Measurements from ENCODE around the gene PTGDS.

PTGDS gene

DNA sequence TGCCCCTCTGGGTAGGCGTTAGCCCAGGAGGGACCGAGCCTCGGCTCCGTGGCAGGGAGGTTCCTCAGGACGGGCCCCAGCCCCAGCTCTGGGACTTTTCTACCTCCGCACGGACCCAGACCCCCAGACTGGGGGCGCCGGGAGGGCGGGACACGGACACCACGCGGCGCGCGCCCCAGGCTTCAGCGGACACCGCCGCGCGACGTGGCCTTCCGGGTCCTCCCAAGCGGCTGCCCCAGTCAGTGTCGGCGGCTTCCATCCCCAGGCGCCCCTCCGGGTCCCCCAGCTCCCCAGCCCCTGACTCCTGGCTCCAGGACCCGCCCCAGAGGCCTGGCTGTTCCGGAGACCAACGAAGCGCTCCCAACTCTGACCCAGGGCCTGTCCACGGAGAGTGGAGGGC lies 8.5 kb downstream of the PTGDS start:
- no peak for DNase-seq

DNA sequence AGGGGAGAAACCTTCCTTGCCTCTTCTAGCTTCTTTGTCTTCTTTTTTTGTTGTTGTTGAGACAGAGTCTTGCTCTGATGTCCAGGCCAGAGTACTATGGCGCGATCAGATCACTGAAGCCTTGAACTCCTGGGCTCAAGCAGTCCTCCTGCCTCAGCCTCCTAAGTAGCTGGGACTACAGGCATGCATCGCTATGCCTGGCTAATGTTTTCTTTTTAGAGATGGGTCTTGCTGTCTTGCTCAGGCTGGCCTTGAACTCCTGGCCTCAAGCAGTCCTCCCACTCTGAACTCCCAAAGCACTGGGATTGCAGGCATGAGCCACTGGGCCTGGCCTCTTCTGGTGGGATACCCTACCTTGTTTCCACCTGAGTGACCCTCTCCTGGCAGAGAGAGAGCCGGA lies 11.6 kb downstream of the PTGDS start:
- no peak for DNase-seq

DNA sequence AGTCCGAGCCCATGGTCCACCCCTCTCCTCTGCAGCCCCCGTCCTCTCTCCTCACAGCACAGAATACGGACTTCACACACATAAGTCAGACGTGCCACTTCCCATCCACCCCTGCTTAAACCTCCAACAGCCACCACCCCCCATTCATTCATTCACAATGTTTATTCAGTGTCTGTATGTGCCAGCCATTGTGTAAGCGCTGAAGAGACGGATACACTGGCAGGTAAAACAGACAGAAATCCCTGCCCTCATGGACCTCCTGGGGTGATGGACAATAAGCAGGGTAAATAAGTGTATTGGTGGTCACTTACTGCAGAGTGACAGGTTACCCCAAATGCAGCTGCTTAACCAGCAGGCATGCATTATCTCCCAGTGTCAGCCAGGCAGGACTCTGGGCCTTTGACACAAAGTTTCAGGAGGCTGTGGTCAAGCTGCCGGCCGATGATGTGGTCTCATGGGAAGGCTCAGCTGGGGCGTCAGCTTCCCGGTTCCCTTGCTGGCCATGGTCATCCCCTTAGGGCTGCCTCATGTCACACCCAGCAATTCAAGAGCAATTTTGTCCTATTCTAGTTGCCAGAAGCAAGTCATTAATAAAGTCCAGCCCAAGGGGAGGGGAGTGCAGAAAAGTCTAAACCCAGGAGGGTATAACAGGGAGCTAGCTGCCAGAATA lies 13.1 kb downstream of the PTGDS start:
- no peak for DNase-seq

DNA sequence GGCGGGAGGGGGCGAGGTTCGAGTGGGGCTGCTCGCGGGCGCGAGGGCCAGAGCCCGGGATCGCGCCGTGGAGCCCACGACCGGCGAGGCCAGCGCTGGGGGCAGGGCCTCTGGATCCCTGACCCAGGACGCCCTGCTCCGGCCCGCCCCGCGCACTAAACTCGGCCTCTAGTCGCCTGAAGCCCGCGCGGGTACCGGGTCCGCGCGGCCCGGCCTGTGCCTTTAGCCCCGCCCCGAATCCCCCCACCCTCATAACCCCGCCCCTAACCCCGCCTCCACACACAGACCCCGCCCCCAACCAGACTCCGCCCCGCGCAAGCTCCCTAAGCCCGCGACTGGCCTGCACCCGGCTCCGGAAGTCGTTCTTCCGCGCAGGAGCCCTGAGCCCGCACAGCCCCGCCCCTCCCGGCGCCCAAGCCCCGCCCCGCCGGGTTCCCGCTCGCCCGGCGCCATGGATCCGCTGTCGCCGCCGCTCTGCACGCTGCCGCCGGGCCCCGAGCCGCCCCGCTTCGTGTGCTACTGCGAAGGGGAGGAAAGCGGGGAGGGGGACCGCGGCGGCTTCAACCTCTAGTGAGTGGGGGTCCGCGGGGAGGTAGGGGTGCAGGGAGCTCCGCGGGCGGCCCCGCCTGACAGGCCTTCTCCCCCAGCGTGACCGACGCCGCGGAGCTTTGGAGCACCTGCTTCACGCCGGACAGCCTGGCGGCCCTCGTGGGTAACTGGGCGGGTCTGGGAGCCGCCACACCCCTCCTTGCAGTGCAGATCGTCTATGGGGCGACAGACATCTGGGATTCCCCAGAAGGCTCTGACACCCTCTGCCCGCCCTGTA lies 14.9 kb downstream of the PTGDS start, which contains the start of gene PAXX:
Gene PAXX (plus strand): TSS at position 430 of the 826 bp plus-strand sequence. CDS start 22 bp downstream, at position 452.
- DNase-seq = peak; percentile 23 to 94 (median 83)

DNA sequence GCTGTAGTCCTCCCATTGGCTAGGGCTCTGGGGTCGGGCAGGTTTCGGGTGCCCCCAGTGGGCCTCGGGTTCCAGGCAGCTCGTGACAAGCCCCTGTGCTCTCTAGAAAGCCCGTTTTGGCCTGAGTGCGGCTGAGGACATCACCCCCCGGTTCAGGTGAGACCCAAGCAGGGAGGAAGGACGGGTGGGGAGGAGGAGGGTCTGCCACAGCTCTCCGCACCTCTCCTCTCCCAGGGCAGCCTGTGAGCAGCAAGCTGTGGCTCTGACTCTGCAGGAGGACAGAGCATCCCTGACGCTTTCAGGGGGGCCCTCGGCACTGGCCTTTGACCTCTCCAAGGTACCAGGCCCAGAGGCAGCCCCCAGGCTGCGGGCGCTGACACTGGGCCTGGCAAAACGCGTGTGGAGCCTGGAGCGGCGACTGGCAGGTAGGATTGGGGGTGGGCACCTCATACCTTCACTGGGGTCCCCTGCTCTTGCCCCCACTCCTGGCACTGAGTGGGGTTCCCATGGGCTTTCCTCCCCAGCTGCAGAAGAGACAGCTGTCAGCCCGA lies 15.6 kb downstream of the PTGDS start:
- DNase-seq = no peak

DNA sequence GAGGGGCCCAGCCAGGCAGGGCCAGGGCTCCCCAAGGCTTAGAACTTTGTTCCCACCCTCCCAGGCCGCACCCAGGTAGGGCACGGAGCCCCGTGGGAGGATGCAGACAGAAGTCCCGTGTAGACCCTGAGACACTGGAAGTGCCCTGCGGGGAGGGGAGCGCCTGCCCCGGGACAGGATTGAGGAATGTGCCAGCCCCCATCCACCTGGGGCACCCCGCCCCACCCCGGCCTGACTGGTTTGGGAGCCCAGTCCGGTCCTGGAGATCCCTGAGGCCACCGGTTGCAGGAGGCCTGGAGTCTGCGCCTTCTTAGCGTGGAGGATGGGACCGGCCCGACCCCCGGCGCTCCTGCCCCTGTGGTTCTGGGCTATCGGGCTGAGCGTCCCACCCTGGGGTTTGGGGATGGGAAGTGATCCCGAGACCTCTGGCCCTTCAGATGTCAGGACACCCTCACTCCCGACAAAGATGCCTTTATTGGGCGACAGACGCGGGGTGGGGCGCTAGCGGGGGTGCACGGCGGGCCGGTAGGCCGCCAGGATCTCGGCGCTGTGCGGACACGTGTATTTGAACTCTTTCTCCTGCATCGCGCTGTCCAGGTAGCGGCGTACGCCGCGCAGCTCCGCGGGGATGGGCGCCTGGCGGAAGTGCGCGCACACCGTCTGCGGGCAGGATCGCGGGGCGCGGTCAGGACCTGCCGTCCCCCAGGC lies 17.0 kb downstream of the PTGDS start:
- no peak for DNase-seq

DNA sequence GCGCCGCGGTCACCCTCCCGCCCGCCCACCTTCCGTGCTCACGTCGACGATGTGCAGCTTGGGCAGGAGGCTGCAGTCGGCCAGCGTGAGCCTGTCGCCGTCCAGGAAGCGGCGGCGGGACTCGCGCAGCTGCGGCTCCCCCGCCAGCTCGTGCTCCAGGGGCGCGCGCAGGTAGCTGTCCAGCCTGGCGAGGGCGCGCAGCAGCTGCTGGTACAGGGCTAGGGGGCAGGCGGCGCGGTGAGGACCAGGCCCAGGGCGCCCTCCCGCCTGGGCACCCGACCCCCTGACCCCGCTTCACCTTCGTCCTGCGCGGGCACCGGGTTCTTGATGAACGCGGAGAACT lies 17.6 kb downstream of the PTGDS start:
- DNase-seq = no peak

DNA sequence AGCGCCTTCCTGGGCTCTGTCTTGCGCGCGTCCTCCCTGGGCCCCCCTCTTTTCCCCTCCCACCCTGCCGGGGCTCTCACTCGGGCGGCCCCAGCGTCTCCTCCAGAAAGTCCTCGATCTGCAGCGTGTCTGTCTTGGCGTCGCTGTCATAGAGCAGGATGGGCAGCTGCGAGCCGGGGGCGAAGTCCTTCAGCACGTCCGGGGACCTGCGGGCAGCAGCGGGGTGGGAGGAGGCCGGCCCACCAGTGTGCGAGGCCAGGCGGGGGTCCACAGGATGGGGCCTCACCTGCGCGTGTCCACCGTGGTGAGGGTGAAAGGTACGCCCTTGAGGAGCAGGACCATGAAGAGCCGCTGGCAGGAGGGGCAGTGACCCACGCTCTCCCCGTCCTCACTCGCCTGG lies 18.1 kb downstream of the PTGDS start:
- DNase-seq = no peak

DNA sequence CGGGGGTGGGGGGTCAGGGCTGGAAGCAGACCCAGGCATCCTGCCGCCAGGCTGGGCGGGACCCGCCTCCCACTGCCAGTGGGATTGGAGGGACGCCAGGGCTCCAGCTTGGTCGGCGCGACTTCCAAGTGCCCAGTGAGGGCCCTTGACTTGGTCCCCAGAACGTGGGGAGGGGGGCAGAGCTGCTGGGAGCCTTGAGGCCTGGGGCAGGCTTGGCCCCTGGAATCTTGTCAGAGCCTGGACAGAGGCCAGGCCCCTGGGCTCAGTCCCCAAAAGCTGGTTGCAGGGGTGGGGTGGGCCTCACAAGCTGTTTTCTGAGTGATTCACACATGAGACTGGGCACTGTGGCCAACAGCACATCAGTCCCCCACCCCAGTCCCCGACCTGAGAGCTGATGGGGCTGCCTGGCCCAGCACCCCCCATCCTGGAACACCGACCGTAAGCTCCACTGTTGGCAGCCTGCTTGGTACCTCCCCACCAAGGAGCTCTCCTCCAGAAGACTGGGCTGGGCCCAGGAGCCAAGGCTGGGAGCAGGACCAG lies 18.5 kb downstream of the PTGDS start:
- peak in 14 of 56 donors; percentile 24 to 52 (median 36) for DNase-seq

DNA sequence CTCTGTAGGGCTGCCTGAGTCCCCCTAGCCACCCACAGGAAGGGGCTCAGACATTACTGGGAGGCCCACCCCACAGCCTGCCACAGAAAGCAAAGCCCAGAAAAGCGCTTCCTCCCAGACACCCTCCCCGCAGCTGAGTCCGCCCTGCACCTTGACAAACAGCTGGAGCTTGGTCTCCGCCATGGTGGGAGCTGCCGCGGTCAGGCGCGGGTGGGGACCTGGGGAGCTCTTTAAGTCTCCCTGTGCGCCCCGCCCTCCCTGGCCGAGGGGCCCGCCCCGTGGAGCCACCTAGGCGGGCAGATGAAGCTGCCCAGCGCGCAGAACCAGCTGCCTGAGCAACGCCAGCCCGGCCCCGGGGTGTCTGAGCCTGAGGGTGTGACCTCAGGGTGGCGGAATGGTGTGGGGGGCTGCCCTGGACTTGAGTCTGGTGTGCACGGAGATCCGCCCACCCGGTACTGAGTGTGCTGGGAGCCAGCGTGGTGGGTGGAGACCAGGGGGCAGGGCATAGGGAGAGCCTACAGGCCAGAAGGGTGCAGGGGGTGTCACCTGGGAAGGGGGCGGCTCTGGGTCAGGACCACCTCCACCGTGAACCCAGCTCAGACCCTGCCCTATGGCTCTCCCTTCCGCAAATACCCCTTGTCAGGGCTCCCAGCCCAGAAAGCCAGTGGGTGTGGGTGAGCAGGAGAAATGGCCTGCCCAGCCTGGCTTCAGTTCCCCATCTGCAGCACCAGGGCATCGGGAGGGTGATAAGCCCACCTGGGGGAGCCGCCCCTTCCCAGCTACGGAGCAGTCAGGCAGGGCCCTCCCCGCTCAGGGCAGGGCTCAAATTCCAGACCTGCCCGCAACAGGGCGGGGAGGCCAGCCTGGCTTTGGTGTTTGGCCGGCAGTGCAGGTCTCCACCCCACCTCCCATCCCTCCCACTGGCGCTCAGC lies 19.3 kb downstream of the PTGDS start, which contains the start of gene CLIC3:
Gene CLIC3 (minus strand): TSS at position 208 of the 932 bp plus-strand sequence. CDS start 25 bp downstream, at position 183.
- no peak for DNase-seq

DNA sequence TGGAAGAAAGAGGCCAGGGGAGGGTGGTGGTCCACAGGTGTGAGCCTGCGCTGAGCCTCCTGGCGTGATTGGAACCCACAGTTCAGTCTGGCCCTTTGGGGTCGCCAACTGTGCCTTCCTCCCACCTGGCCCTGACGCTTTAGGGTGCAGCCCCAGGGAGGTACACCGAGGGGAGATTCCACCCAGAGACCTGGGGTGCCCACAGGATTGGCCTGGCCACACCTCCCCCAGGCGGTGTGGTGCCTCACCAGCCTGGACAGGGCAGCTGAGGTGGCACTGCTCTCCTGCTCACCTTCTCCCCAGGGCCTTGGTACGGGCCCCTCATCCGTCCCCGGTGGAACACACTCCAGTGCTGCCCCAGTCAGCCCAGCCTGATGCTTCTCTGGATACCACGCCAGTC lies 20.1 kb downstream of the PTGDS start:
- DNase-seq = no peak

DNA sequence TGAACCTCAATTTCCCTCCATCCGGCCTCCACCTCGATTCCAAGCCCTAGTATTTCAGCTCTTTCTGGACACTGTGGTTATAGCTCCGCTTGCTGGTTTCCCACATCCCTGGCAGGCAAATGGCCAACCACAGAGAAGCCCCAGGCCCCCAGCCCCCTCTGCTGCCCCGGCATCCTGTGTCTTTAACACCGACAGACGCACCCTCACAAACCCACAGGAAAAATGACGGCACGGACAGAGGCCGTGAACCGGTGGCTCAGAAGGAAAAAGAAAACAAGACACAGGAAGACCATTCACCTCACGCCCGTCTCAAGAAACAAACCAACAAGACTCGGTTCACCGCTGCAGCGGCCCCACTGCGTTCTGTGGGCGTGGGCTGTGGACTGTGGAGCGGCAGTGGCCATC lies 20.5 kb downstream of the PTGDS start:
- no peak for DNase-seq

DNA sequence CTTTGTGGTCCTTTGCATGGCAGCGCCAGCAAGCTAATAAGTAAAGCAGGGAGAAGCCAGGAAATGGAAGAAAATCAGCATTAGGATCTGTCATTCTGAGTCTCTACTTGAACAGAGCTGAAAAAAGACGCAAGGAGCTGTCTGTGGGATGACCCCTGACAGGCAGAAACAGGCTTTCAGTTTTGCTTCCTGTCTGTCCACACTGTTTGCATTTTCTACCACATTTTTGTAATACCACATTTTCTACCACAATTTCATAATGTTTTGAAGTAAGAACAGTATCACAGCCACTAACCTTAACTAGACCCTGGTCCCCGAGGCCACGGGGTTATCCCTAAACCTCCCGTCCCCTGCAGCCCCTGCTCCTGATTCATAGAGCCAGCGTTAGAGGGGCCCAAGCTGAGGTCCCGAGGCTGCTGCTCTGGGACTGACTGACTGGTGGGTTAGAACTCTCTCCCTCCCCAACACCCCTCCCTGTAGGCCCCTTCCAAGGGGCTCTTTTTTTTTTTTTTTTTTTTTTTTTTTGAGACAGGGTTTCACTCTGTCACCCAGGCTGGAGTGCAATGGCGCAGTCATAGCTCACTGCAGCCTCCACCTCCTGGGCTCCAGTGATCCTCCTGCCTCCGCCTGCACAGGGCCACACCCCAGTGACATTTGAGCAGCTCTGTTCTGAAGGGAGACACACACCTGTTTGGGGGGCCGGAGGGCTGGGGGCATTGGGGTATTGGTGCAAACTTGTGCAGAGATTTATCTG lies 23.1 kb downstream of the PTGDS start:
- DNase-seq = no peak

DNA sequence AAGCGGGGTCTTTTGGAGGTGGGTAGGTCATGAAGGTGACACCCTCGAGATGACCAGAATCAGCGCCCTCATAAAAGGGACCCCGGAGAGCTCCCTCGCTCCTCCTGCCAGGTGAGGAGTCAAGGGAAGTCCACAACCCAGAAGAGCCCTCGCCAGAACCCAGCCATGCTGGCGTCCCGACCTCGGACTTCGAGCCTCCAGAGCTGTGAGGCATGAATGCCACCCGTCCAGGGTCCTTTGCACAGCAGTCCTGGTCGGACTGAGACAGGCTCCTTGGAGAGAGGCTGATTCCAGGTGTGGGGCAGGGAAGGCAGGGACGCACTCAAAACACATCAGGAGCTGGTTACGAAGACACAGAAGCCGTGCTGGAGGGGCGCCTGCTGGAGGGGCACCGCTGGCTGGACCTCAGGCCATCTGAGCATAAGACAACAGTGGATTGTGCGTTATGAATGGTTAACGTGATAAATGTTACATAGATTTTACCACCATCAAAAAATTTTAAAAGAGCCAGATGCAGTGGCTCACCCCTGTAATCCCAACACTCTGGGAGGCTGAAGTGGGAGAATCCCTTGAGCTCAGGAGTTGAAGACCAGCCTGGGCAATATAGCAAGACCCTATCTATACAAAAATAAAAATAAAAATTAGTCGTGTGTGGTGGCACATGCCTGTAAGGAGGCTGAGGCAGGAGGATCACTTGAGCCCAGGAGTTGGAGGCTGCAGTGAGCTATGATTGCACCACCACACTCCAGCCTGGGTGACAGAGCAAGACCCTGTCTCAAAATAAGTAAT lies 24.7 kb downstream of the PTGDS start:
- DNase-seq = no peak

DNA sequence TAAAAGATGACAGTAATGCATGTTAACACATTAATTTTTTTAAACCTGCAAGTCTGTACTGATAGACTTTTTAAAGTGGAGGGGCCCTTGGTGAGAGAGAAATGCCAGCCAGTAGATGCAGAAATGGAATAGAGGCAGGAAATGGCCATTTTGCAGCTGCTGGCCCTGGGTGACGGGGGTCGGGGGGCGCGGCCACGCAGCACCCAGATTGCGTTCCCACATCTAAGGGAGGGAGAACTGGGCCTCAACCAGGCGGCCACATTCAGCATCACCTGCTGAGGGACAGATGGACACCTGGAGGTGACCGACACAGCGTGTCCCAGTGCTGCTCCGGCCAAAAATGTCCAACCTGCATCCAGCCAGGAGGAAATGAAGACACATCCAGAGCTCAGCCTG lies 25.3 kb downstream of the PTGDS start:
- DNase-seq = no peak

DNA sequence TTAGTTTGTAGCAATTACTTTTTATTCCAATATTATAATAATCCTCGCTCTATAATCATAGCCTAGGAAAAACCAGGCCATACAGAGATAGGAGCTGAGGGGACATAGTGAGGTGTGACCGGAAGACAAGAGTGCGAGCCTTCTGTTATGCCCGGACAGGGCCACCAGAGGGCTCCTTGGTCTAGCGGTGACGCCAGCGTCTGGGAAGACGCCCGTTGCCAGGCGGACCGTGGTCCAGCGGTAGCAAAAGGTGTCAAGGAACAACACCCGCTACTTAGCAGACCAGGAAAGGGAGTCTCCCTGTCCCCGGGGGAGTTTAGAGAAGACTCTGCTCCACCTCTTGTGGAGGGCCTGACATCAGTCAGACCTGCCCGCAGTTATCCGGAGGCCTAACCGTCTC lies 27.0 kb downstream of the PTGDS start:
- peak in 10 of 56 donors; percentile 33 to 56 (median 46) for DNase-seq

DNA sequence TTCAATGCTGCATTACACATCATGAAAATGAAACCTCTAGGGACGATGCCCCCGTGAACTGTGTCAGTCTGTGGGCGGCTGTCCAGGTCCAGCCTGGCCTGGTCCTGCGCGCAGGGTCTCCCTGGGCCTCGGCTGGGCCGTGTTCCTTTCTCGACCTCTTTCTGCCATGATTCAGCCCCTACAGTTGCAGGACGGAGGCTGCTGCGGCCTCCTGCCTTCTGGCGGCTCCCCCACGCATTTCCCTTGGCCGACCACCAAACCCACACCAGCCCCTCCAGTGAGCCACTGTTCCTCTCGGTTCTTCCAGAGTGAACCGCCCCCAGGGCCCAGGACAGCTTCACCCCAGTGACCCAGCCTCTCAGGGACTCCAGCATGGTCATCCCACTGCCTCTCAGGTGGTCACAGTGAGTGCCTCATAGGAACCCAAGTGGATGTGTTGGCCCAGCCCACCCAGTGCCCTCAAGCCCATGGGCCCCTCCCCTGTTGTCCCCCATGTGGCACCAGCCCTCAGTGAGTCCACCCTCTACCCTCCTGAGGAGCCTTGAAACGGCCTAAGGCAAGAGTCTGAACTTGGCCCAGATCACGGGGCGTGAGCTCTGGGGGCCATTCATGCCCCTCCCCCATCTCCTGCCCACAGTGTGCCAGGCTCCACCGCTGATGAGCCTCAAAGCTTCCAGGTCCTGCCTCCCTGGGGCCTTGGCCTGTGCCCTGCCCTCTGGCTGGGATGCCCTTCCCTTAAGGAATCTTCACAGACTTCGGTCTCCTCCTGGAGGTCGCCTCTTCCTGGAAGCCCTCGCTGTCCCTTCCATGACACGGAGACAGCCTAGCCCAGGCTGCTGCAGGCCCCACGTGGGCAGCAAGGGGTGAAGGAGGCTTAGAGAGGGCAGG lies 29.1 kb downstream of the PTGDS start:
- peak in 1 of 56 donors; percentile 12 for DNase-seq

All from amygdala (tissue), 56 donors.